MM.1S (cell line): ENCODE data around the gene MIOX.

Experiments
- DNase-seq: peaks from one replicate; pipeline ENCODE4 v3.0.0-alpha.2; 2015
- H2AFZ ChIP-seq: fragments of 300-600 bp; sonication (generic); 2 replicates; pipeline ENCODE4 v1.6.0; 2016; ENCODE audit warnings: antibody characterized with exemption, low read length
- H3F3A ChIP-seq: fragments of 300-600 bp; sonication (generic); 2 replicates; pipeline ENCODE4 v1.6.1; 2016; ENCODE audit warnings: mild to moderate bottlenecking, antibody characterized with exemption, low read length, moderate library complexity, mixed read lengths; ENCODE audit not compliant: insufficient read depth
- H3K27ac ChIP-seq: fragments of 300-600 bp; sonication (generic); 2 replicates; pipeline ENCODE4 v1.5.1; 2016; ENCODE audit warnings: mild to moderate bottlenecking, low read length
- H3K27me3 ChIP-seq: fragments of 300-600 bp; sonication (generic); replicated peaks from 2 replicates; pipeline ENCODE4 v1.6.0; 2016; ENCODE audit warnings: low read length; ENCODE audit not compliant: insufficient read depth
- H3K36me3 ChIP-seq: fragments of 300-600 bp; sonication (generic); replicated peaks from 2 replicates; pipeline ENCODE4 v1.6.1; 2016; ENCODE audit warnings: mild to moderate bottlenecking, low read length, mixed read lengths; ENCODE audit not compliant: insufficient read depth
- H3K4me1 ChIP-seq: fragments of 300-600 bp; sonication (generic); 2 replicates; pipeline ENCODE4 v1.6.1; 2016; ENCODE audit warnings: low read length, mixed read lengths
- H3K4me2 ChIP-seq: fragments of 300-600 bp; sonication (generic); 2 replicates; pipeline ENCODE4 v1.6.0; 2016; ENCODE audit warnings: low read depth, low read length
- H3K4me3 ChIP-seq: fragments of 300-600 bp; sonication (generic); 2 replicates; pipeline ENCODE4 v1.5.1; 2016; ENCODE audit warnings: low read length, mixed read lengths
- H3K79me2 ChIP-seq: fragments of 300-600 bp; sonication (generic); 2 replicates; pipeline ENCODE4 v1.6.1; 2016; ENCODE audit warnings: mixed run types, low read length, mixed read lengths
- H3K9ac ChIP-seq: fragments of 300-600 bp; sonication (generic); 2 replicates; pipeline ENCODE4 v1.6.1; 2016; ENCODE audit warnings: low read length, mixed read lengths
- H3K9me2 ChIP-seq: fragments of 300-600 bp; sonication (generic); replicated peaks from 2 replicates; pipeline ENCODE4 v1.6.1; 2016; ENCODE audit warnings: mild to moderate bottlenecking, low read length, mixed read lengths; ENCODE audit not compliant: insufficient read depth
- H3K9me3 ChIP-seq: fragments of 300-600 bp; sonication (generic); replicated peaks from 2 replicates; pipeline ENCODE4 v1.6.1; 2016; ENCODE audit warnings: mild to moderate bottlenecking, low read length, mixed read lengths; ENCODE audit not compliant: insufficient read depth
- H4K20me1 ChIP-seq: fragments of 300-600 bp; sonication (generic); 2 replicates; pipeline ENCODE4 v1.6.1; 2016; ENCODE audit warnings: mild to moderate bottlenecking, low read length, moderate library complexity, mixed read lengths; ENCODE audit not compliant: insufficient read depth
- CTCF ChIP-seq: fragments of 300-600 bp; sonication (generic); IDR thresholded peaks from 2 replicates; pipeline ENCODE4 v1.5.1; 2016; ENCODE audit warnings: antibody characterized with exemption, low read length, mixed read lengths
- EZH2 ChIP-seq: fragments of 300-600 bp; sonication (generic); optimal IDR thresholded peaks from 2 replicates; pipeline ENCODE3; 2017; ENCODE audit warnings: low read depth, mild to moderate bottlenecking, antibody characterized with exemption, low read length, mixed read lengths
- EZH2phosphoT487 ChIP-seq: fragments of 300-600 bp; sonication (generic); IDR thresholded peaks from 2 replicates; pipeline ENCODE4 v1.6.1; 2018; ENCODE audit warnings: antibody characterized with exemption, low read length

The MIOX gene

GRCh38 chr22:50483977-50484853 is 2.4 kb upstream of the MIOX start:
- Histone ChIP-seq H3K27me3 (peaks cover 9% of the 10 kb centered on the region; the same call in 1 of the 2 replicates), H3K9me2 (no peaks in the 10 kb centered on the region), H3F3A (no peaks in the 10 kb centered on the region), H4K20me1 (no peaks in the 10 kb centered on the region), H3K9me3 (no peaks in the 10 kb centered on the region), H3K4me1 (no peaks in the 10 kb centered on the region), H2AFZ (no peak overlapping the region), H3K79me2 (no peaks in the 10 kb centered on the region), H3K4me2 (no peak overlapping the region), H3K4me3 (no peak overlapping the region), H3K9ac (no peak overlapping the region), H3K36me3 (no peaks in the 10 kb centered on the region), H3K27ac (no peak overlapping the region)
- TF ChIP-seq EZH2 (no peak), CTCF (no peak), EZH2phosphoT487 (no peak)
- no peak for DNase-seq

- Histone ChIP-seq H3K4me3 (no peak overlapping the region), H3K27me3 (0 out of 2 replicates have a peak, but pooled peaks cover under 1% of the 10 kb centered on the region), H3K27ac (no peak overlapping the region), H2AFZ (no peak overlapping the region), H3F3A (no peaks in the 10 kb centered on the region), H3K4me2 (no peak overlapping the region), H3K36me3 (no peaks in the 10 kb centered on the region), H4K20me1 (no peaks in the 10 kb centered on the region), H3K4me1 (no peaks in the 10 kb centered on the region), H3K9me2 (no peaks in the 10 kb centered on the region), H3K9ac (no peak overlapping the region), H3K79me2 (no peaks in the 10 kb centered on the region), H3K9me3 (no peaks in the 10 kb centered on the region)
- TF ChIP-seq EZH2phosphoT487 (no peak), EZH2 (no peak), CTCF (no peak)
- DNase-seq = no peak
Measured at GRCh38 chr22:50485221-50486131, 1.2 kb upstream of the MIOX start.

- DNase-seq = no peak
- Histone ChIP-seq H4K20me1 (no peaks in the 10 kb centered on the region), H3K4me2 (0 out of 2 replicates have a peak overlapping the region, but pooled peaks have one; percentile 0)
Measured at GRCh38 chr22:50487290-50488005, 789 bp downstream of the MIOX start.

More at GRCh38 chr22:50487290-50488005, 789 bp downstream of the MIOX start:
- TF ChIP-seq CTCF (no peak), EZH2phosphoT487 (no peak), EZH2 (no peak)
- H3K4me1 ChIP-seq = no peaks in the 10 kb centered on the region
- H3K27me3 ChIP-seq = no peaks in the 10 kb centered on the region
- no peak overlapping the region for H3K27ac ChIP-seq
- no peaks in the 10 kb centered on the region for H3K79me2 ChIP-seq
- no peaks in the 10 kb centered on the region for H3K9me3 ChIP-seq
- no peaks in the 10 kb centered on the region for H3K9me2 ChIP-seq
- no peak overlapping the region for H3K4me3 ChIP-seq
- H3K9ac ChIP-seq = no peak overlapping the region
- no peaks in the 10 kb centered on the region for H3K36me3 ChIP-seq
- H2AFZ ChIP-seq = no peak overlapping the region
- no peaks in the 10 kb centered on the region for H3F3A ChIP-seq
